WTC11 (cell line): Measurements from ENCODE around the gene PRKCZ. TPM values are rescaled to one million over a fixed set of nuclear protein-coding genes. Genes with fewer than 3 reads are reported as not detected.

ENCODE experiments used
- ATAC-seq: fragments of 200-7000 bp; cut with Tn5 transposase; 2 replicates; pipeline ENCODE4 v1.10.0; 2021; ENCODE audit warnings: mild to moderate bottlenecking, moderate library complexity
- CTCF ChIA-PET: fragments of 300-600 bp; sonication (Branson Sonifier 250); formaldehyde crosslinking; loops from one replicate; lab custom pipeline; 2021; ENCODE audit warnings: antibody characterized with exemption; lab: Charles Lee
- POLR2A ChIA-PET: fragments of 350-600 bp; sonication (Branson Sonifier 250); formaldehyde crosslinking; loops from one replicate; lab custom pipeline; 2021; ENCODE audit warnings: antibody characterized with exemption; lab: Charles Lee
- DNase-seq: peaks from one replicate; pipeline ENCODE4 v3.0.0; 2021; ENCODE audit warnings: low spot score
- H3K27ac Mint-ChIP-seq: 2 replicates; pipeline ENCODE4 v1.8.0; 2021; ENCODE audit warnings: mixed read lengths
- H3K27me3 Mint-ChIP-seq: 2 replicates; pipeline ENCODE4 v1.8.0; 2021; ENCODE audit warnings: low read depth, mild to moderate bottlenecking, moderate library complexity, mixed read lengths
- H3K36me3 Mint-ChIP-seq: 2 replicates; pipeline ENCODE4 v1.8.0; 2021; ENCODE audit warnings: mixed read lengths
- H3K4me1 Mint-ChIP-seq: 2 replicates; pipeline ENCODE4 v1.8.0; 2022; ENCODE audit warnings: mixed read lengths
- H3K4me3 Mint-ChIP-seq: 2 replicates; pipeline ENCODE4 v1.8.0; 2021; ENCODE audit warnings: mild to moderate bottlenecking, moderate library complexity, mixed read lengths
- H3K9me3 Mint-ChIP-seq: 2 replicates; pipeline ENCODE4 v1.8.0; 2021; ENCODE audit warnings: mixed read lengths
- CREB1 ChIP-seq: sonication (generic); formaldehyde crosslinking; IDR thresholded peaks from 2 replicates; pipeline ENCODE4 v1.8.0; 2023; ENCODE audit warnings: mild to moderate bottlenecking, missing genetic modification reagents
- CREM ChIP-seq: sonication (generic); formaldehyde crosslinking; IDR thresholded peaks from 2 replicates; pipeline ENCODE4 v1.8.1; 2022; ENCODE audit warnings: mild to moderate bottlenecking, missing genetic modification reagents, moderate library complexity
- FOXJ3 ChIP-seq: sonication (generic); formaldehyde crosslinking; IDR thresholded peaks from 2 replicates; pipeline ENCODE4 v1.9.0; 2021; ENCODE audit warnings: missing genetic modification reagents, mild to moderate bottlenecking, borderline replicate concordance
- GABPB1 ChIP-seq: sonication (generic); formaldehyde crosslinking; IDR thresholded peaks from 2 replicates; pipeline ENCODE4 v1.8.1; 2023; ENCODE audit warnings: mild to moderate bottlenecking, missing genetic modification reagents
- GTF2I ChIP-seq: fragments of 250-450 bp; sonication (Bioruptor Pico); conservative IDR thresholded peaks from 2 replicates; pipeline ENCODE4 v1.4.0; 2021; ENCODE audit warnings: mild to moderate bottlenecking
- JAZF1 ChIP-seq: fragments of 250-450 bp; sonication (Bioruptor Pico); IDR thresholded peaks from 2 replicates; pipeline ENCODE4 v1.9.0; 2021; ENCODE audit warnings: moderate library complexity, mild to moderate bottlenecking, inconsistent platforms
- PRRX2 ChIP-seq: fragments of 250-450 bp; sonication (Bioruptor Pico); IDR thresholded peaks from 2 replicates; pipeline ENCODE4 v1.8.0; 2021; ENCODE audit warnings: mild to moderate bottlenecking
- RELA ChIP-seq: sonication (generic); formaldehyde crosslinking; IDR thresholded peaks from 2 replicates; pipeline ENCODE4 v1.8.1; 2022; ENCODE audit warnings: missing genetic modification reagents, mild to moderate bottlenecking, borderline replicate concordance
- SOX15 ChIP-seq: fragments of 250-450 bp; sonication (Bioruptor Pico); IDR thresholded peaks from 2 replicates; pipeline ENCODE4 v1.9.0; 2021; ENCODE audit warnings: mild to moderate bottlenecking
- TCF7 ChIP-seq: sonication (generic); formaldehyde crosslinking; IDR thresholded peaks from 2 replicates; pipeline ENCODE4 v1.8.0; 2022; ENCODE audit warnings: mild to moderate bottlenecking, low read depth, missing genetic modification reagents, moderate library complexity
- TEAD4 ChIP-seq: sonication (generic); formaldehyde crosslinking; IDR thresholded peaks from 2 replicates; pipeline ENCODE4 v1.8.0; 2022; ENCODE audit warnings: mild to moderate bottlenecking, missing genetic modification reagents
- ZNF232 ChIP-seq: sonication (generic); formaldehyde crosslinking; IDR thresholded peaks from 2 replicates; pipeline ENCODE4 v1.8.0; 2022; ENCODE audit warnings: mild to moderate bottlenecking, missing genetic modification reagents
- ZNF263 ChIP-seq: sonication (generic); formaldehyde crosslinking; IDR thresholded peaks from 2 replicates; pipeline ENCODE4 v1.8.1; 2022; ENCODE audit warnings: low read depth, mild to moderate bottlenecking, moderate library complexity, missing genetic modification reagents
- ZNF317 ChIP-seq: sonication (generic); formaldehyde crosslinking; IDR thresholded peaks from 2 replicates; pipeline ENCODE4 v1.8.1; 2023; ENCODE audit warnings: low read depth, mild to moderate bottlenecking, moderate library complexity, missing genetic modification reagents, borderline replicate concordance
- ZNF416 ChIP-seq: fragments of 250-450 bp; sonication (Bioruptor Pico); IDR thresholded peaks from 2 replicates; pipeline ENCODE4 v1.9.0; 2021; ENCODE audit warnings: mild to moderate bottlenecking, inconsistent platforms
- total RNA-seq: library from RNA; stranded (reverse); gene quantifications from 3 replicates; pipeline ENCODE4 v1.2.3, GENCODE V29; 2021
- TF ChIP-seq, protein P1 (sequence below): sonication (generic); formaldehyde crosslinking; IDR thresholded peaks from 2 replicates; pipeline ENCODE4 v1.8.0; 2022; ENCODE audit warnings: mild to moderate bottlenecking, missing genetic modification reagents
- TF ChIP-seq, protein P2 (sequence below): fragments of 250-450 bp; sonication (Bioruptor Pico); conservative IDR thresholded peaks from 2 replicates; pipeline ENCODE4 v1.9.0; 2021; ENCODE audit warnings: mild to moderate bottlenecking
- TF ChIP-seq, protein P3 (sequence below): fragments of 250-450 bp; sonication (Bioruptor Pico); IDR thresholded peaks from 2 replicates; pipeline ENCODE4 v1.9.0; 2021; ENCODE audit warnings: mild to moderate bottlenecking
- TF ChIP-seq, protein P4 (sequence below): sonication (generic); formaldehyde crosslinking; conservative IDR thresholded peaks from 2 replicates; pipeline ENCODE4 v1.8.1; 2023; ENCODE audit warnings: mild to moderate bottlenecking, low read depth, missing genetic modification reagents, moderate library complexity

PRKCZ gene
- total RNA-seq, 1 experiment from 2014 or later = 52.5 TPM

DNA sequence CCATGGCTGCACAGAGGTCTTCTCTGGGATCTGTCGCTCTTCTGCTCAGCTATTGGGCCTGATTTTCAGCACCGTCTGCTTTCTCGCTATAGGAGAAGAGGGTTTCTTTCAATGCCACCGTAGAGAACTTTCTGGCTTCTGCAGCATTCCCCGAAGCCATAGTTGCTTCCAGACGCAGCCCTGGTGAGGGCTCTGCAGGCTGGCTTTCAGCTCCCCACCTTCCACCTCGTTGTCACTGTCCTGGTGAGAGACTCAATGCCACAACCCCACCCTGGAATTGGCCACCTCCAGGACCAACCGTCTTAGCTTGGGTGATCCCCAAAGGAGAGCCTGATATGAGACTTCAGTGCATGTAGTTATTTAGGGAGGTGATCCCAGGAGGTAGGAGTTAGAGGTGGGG is 12.0 kb upstream of the PRKCZ start:
- H3K27me3 Mint-ChIP-seq = no peaks in the 10 kb centered on the region
- H3K4me3 Mint-ChIP-seq = no peak overlapping the region
- H3K9me3 Mint-ChIP-seq = no peaks in the 10 kb centered on the region
- no peaks in the 10 kb centered on the region for H3K4me1 Mint-ChIP-seq
- ATAC-seq = no peak
- H3K36me3 Mint-ChIP-seq = no peaks in the 10 kb centered on the region
- no peak for DNase-seq
- POLR2A ChIA-PET = no interaction called here
- CTCF ChIA-PET = no interaction called here
- no peak overlapping the region for H3K27ac Mint-ChIP-seq
- TF ChIP-seq, protein P1, sequence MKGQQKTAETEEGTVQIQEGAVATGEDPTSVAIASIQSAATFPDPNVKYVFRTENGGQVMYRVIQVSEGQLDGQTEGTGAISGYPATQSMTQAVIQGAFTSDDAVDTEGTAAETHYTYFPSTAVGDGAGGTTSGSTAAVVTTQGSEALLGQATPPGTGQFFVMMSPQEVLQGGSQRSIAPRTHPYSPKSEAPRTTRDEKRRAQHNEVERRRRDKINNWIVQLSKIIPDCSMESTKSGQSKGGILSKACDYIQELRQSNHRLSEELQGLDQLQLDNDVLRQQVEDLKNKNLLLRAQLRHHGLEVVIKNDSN (CRISPR knock-in tag) = no peak
- TF ChIP-seq, protein P2, sequence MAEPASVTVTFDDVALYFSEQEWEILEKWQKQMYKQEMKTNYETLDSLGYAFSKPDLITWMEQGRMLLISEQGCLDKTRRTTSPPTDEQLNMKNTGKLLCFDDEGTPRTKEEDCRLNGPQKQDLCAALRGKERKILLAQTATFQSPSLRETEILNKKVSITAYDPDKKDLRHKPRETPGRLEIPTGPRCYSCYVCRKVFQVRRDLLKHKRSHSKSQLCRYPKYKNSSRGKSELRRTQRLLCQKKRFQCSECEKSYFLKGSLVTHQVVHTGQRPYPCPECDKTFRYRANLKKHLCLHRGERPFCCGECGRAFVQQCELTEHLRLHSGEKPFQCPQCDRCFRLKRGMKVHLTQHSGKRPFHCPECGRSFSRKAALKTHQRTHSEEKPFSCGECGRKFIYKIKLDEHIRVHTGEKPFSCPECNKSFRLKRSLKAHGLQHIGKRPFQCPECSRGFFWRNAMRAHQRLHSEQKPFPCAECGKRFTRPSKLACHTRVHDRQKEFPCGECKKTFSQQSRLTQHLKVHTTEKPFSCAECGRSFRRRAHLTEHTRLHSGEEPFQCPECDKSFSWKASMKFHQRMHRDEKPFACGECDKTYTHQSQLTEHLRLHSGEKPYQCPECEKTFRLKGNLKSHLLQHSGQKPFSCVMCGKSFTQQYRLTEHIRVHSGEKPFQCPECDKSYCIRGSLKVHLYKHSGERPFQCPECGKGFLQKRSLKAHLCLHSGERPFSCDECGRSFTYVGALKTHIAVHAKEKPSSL (CRISPR knock-in tag) = no peak
- TF ChIP-seq FOXJ3 (CRISPR knock-in tag) (no peak), GABPB1 (CRISPR knock-in tag) (no peak), TCF7 (CRISPR knock-in tag) (no peak), CREB1 (CRISPR knock-in tag) (no peak)
- TF ChIP-seq, protein P3, sequence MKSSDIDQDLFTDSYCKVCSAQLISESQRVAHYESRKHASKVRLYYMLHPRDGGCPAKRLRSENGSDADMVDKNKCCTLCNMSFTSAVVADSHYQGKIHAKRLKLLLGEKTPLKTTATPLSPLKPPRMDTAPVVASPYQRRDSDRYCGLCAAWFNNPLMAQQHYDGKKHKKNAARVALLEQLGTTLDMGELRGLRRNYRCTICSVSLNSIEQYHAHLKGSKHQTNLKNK (CRISPR knock-in tag) = no peak

DNA sequence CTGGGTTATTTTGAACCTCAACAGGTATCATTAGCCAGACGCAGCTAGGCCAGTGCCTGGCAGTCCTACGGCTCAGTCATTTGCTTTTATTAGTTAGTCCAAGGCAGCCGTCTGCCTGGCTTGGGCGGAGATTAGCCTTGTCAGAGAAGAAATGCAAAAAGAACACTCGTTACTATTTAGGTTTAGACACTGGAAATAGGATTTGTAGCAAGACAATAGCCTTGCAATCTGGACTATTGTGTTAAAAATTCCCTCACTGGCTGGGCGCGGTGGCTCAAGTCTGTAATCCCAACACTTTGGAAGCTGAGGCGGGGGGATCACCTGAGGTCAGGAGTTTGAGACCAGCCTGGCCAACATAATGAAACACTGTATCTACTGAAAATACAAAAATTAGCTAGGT is 11.0 kb upstream of the PRKCZ start:
- Mint-ChIP-seq H3K9me3 (no peaks in the 10 kb centered on the region), H3K4me3 (no peak overlapping the region), H3K27ac (no peak overlapping the region), H3K27me3 (peaks cover 3% of the 10 kb centered on the region; the same call in 1 of the 2 replicates), H3K4me1 (no peaks in the 10 kb centered on the region), H3K36me3 (no peaks in the 10 kb centered on the region)
- ChIA-PET POLR2A (no interaction called here), CTCF (interaction anchor here (12.0 kb wide), 1 partner anchor 82 kb away, joined by 312 read pairs; no protein-coding TSS in a partner anchor)
- TF ChIP-seq PRRX2 (CRISPR knock-in tag) (no peak), TEAD4 (CRISPR knock-in tag) (no peak), CREM (CRISPR knock-in tag) (no peak), ZNF232 (CRISPR knock-in tag) (no peak), RELA (CRISPR knock-in tag) (no peak), ZNF416 (no peak), JAZF1 (CRISPR knock-in tag) (no peak), ZNF263 (CRISPR knock-in tag) (no peak), SOX15 (CRISPR knock-in tag) (no peak), GTF2I (CRISPR knock-in tag) (no peak), ZNF317 (CRISPR knock-in tag) (no peak)
- TF ChIP-seq, protein P4, sequence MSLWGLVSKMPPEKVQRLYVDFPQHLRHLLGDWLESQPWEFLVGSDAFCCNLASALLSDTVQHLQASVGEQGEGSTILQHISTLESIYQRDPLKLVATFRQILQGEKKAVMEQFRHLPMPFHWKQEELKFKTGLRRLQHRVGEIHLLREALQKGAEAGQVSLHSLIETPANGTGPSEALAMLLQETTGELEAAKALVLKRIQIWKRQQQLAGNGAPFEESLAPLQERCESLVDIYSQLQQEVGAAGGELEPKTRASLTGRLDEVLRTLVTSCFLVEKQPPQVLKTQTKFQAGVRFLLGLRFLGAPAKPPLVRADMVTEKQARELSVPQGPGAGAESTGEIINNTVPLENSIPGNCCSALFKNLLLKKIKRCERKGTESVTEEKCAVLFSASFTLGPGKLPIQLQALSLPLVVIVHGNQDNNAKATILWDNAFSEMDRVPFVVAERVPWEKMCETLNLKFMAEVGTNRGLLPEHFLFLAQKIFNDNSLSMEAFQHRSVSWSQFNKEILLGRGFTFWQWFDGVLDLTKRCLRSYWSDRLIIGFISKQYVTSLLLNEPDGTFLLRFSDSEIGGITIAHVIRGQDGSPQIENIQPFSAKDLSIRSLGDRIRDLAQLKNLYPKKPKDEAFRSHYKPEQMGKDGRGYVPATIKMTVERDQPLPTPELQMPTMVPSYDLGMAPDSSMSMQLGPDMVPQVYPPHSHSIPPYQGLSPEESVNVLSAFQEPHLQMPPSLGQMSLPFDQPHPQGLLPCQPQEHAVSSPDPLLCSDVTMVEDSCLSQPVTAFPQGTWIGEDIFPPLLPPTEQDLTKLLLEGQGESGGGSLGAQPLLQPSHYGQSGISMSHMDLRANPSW (CRISPR knock-in tag) = no peak
- no peak for ATAC-seq
- DNase-seq = no peak
